ENCODE results near the gene OR8G5. TPM values are rescaled to one million over a fixed set of nuclear protein-coding genes. Genes with fewer than 3 reads are reported as not detected.

OR8G5 gene
- total and polyA plus RNA-seq, 2 experiments from 2014 or later: not detected

GRCh38 chr11:124278261-124278660 is 22.1 kb downstream of the OR8G5 start (continued):
- TF ChIP-seq CTCF (conservative IDR thresholded peaks at IDR 0.05; ENCODE audit: low read depth in 2 of 2): no peak
- TF ChIP-seq ZNF462 (CRISPR knock-in tag; IDR thresholded peaks at IDR 0.05): no peak

GRCh38 chr11:124285610-124286344 is 29.6 kb downstream of the OR8G5 start:
- Histone ChIP-seq H3K4me2 (no peak overlapping the region), H3K4me1 (ENCODE audit: insufficient read depth) (no peaks in the 10 kb centered on the region), H3K27ac (ENCODE audit: low read depth) (no peak overlapping the region)
- TF ChIP-seq EZH2 (IDR thresholded peaks at IDR 0.05; ENCODE audit: low read depth, unreplicated experiment) (no peak), REST (IDR thresholded peaks at IDR 0.05; ENCODE audit: unreplicated experiment) (no peak), NANOG (IDR thresholded peaks at IDR 0.05; ENCODE audit: borderline replicate concordance) (no peak), ETS1 (IDR thresholded peaks at IDR 0.05) (no peak), POLR2AphosphoS5 (IDR thresholded peaks at IDR 0.05; ENCODE audit: low read depth) (no peak), ZNF114 (CRISPR knock-in tag; IDR thresholded peaks at IDR 0.05) (no peak), CREB1 (CRISPR knock-in tag; IDR thresholded peaks at IDR 0.05; ENCODE audit: low read depth) (no peak), JUNB (IDR thresholded peaks at IDR 0.05; ENCODE audit: unreplicated experiment) (no peak)

More at GRCh38 chr11:124285610-124286344, 29.6 kb downstream of the OR8G5 start:
- Mint-ChIP-seq H3K27me3 (ENCODE audit: insufficient read depth, low read depth, poor library complexity) (peaks cover 6% of the 10 kb centered on the region), H3K9me3 (peaks cover 38% of the 10 kb centered on the region), H3K4me1 (no peaks in the 10 kb centered on the region), H3K4me3 (no peak overlapping the region), H3K27ac (no peak overlapping the region), H3K36me3 (ENCODE audit: low read depth) (peaks cover 8% of the 10 kb centered on the region; the same call in 2 of the 3 replicates)
- H3K4me3 ChIP-seq: no peak overlapping the region
- H3K9me2 ChIP-seq (ENCODE audit: insufficient read depth): no peaks in the 10 kb centered on the region; the same call in 1 of the 2 replicates
- no peak overlapping the region for H2AFZ ChIP-seq
- H3K36me3 ChIP-seq (ENCODE audit: insufficient read depth): 0 out of 2 replicates have a peak, but pooled peaks cover 3% of the 10 kb centered on the region
- DNase-seq (ENCODE audit: low spot score) (no peak), ATAC-seq (no peak)
- H4K20me1 ChIP-seq (replicated peaks; ENCODE audit: insufficient read depth): no peaks in the 10 kb centered on the region
- no peaks in the 10 kb centered on the region for H3F3A ChIP-seq (replicated peaks; ENCODE audit: low read depth)
- no peaks in the 10 kb centered on the region for H3K79me2 ChIP-seq (replicated peaks; ENCODE audit: insufficient read depth)
- no peaks in the 10 kb centered on the region for H3K27me3 ChIP-seq (ENCODE audit: insufficient read depth)
